ENCODE data around the gene DLG2.

GRCh38 chr11:83725728-83726127 lies 1901.4 kb downstream of the DLG2 start:
- TF ChIP-seq CTCF (IDR thresholded peaks at IDR 0.05; ENCODE audit: low read depth, low read length, poor library complexity, severe bottlenecking) = no peak
- no peak for TF ChIP-seq EZH2phosphoT487 (IDR thresholded peaks at IDR 0.05; ENCODE audit: borderline replicate concordance, low read length)

Measured in DOHH2 (cell line).